ENCODE data around the gene KCNIP1. TPM values are rescaled to one million over a fixed set of nuclear protein-coding genes. Genes with fewer than 3 reads are reported as not detected.

Gene KCNIP1
- total RNA-seq, 2 donors from 2014 or later = 1.6 to 13.5 TPM

GRCh38 chr5:170611449-170612090, 107.8 kb downstream of the KCNIP1 start:
- intact Hi-C loops (cut with DNase I) = no loop called here
- Histone ChIP-seq H3K36me3 (no peaks in the 10 kb centered on the region), H3K4me1 (replicated peaks) (no peaks in the 10 kb centered on the region), H3K27ac (no peak overlapping the region), H3K27me3 (replicated peaks; ENCODE audit: insufficient read depth) (no peaks in the 10 kb centered on the region), H3K4me3 (no peak overlapping the region), H3K9me3 (no peaks in the 10 kb centered on the region)
- TF ChIP-seq CTCF (IDR thresholded peaks at IDR 0.05) = no peak
- TF ChIP-seq POLR2A (IDR thresholded peaks at IDR 0.05) = no peak
- no peak for TF ChIP-seq POLR2AphosphoS5 (IDR thresholded peaks at IDR 0.05)
- 38% methylated on average over 6 of the region's 6 CpGs for WGBS
- DNase-seq (ENCODE audit: low spot score) = no peak

DNA sequence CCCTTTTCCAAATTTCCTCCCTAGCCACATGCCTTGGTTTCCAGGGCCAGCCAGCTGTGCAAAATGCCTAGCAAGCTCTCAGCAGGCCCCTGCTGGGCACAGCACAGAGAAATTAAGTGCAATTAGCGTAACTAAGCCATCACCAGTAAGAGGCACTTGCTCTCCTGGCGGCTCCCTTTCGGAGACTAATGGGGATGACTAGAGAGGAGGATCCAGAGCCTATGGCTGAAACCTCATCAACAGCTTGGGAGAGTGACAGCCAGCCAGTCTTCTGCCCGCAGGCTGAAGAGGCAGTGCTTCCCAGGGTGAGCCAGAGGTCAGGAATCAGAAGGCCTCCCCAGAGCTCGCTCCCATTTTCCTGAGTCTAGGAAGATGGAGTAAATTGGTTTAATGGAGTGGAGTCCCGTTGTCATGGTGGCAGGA, 108.4 kb downstream of the KCNIP1 start:
- Histone ChIP-seq H3K4me3 (no peak overlapping the region), H3K4me1 (replicated peaks) (no peaks in the 10 kb centered on the region), H3K27ac (no peak overlapping the region), H3K27me3 (replicated peaks; ENCODE audit: insufficient read depth) (no peaks in the 10 kb centered on the region), H3K9me3 (no peaks in the 10 kb centered on the region), H3K36me3 (no peaks in the 10 kb centered on the region)
- TF ChIP-seq CTCF (IDR thresholded peaks at IDR 0.05) (no peak), POLR2AphosphoS5 (IDR thresholded peaks at IDR 0.05) (no peak)
- 79% methylated on average over 6 of the region's 6 CpGs for WGBS
- intact Hi-C loops (cut with DNase I) = no loop called here
- no peak for DNase-seq (ENCODE audit: low spot score)

DNA sequence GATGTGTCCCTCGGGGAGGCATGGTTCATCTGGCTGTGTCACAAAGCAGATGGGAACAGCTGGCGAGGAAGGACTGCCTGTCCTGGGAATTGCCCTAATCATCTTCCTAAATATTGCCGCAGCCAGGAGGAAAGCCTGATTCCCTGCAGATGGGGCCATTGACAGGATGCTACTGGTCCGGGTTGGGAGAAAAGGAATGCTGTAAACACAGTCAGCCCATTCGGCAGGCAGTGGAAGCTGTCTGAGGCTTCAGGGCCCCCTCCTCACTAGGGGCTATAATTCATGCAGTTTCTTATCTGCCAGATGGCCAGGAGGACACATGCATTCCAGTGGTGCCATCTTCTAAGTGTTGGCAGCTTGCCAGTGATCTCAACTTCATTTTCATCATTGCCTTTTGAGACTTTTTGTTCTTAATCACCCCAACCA, 110.3 kb downstream of the KCNIP1 start:
- no peak for TF ChIP-seq CTCF (IDR thresholded peaks at IDR 0.05)
- no peak for TF ChIP-seq POLR2A (IDR thresholded peaks at IDR 0.05)
- no peak for TF ChIP-seq POLR2AphosphoS5 (IDR thresholded peaks at IDR 0.05)
- WGBS = 37% methylated on average over 5 of the region's 5 CpGs
- Histone ChIP-seq H3K27ac (no peak overlapping the region), H3K36me3 (no peaks in the 10 kb centered on the region), H3K27me3 (replicated peaks; ENCODE audit: insufficient read depth) (no peaks in the 10 kb centered on the region), H3K4me3 (no peak overlapping the region), H3K9me3 (no peaks in the 10 kb centered on the region), H3K4me1 (replicated peaks) (no peaks in the 10 kb centered on the region)
- no peak for DNase-seq (ENCODE audit: low spot score)
- intact Hi-C loops (cut with DNase I) = no loop called here

DNA sequence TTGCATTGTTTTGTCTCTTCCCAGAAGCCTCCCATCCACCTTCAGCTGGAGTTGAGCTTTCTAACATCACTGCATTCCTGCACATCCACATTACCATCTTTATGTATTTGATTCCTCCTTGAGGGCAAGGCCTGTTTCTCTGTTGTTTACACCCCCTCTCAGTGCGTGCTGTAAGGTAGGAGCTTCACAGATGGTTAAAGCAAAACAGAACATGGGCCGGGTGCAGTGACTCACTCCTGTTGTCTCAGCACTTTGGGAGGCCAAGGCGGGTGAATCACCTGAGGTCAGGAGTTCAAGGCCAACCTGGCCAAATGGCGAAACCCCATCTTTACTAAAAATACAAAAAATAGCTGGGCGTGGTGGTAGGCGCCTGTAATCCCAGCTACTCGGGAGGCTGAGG, 110.9 kb downstream of the KCNIP1 start:
- 58% methylated on average over 7 of the region's 7 CpGs for WGBS
- intact Hi-C loops (cut with DNase I) = no loop called here
- peak overlapping the region in 1 of 2 donors; percentile 22 for H3K27ac ChIP-seq

More for the DNA sequence above, 110.9 kb downstream of the KCNIP1 start:
- Histone ChIP-seq H3K27me3 (replicated peaks; ENCODE audit: insufficient read depth) (no peaks in the 10 kb centered on the region), H3K4me3 (no peak overlapping the region), H3K4me1 (replicated peaks) (no peaks in the 10 kb centered on the region), H3K9me3 (no peaks in the 10 kb centered on the region), H3K36me3 (no peaks in the 10 kb centered on the region)
- TF ChIP-seq POLR2A (IDR thresholded peaks at IDR 0.05) (no peak), POLR2AphosphoS5 (IDR thresholded peaks at IDR 0.05) (no peak), CTCF (IDR thresholded peaks at IDR 0.05) (no peak)
- DNase-seq (ENCODE audit: low spot score) = peak; percentile 15
